Measurements from ENCODE around the gene ALX1. TPM values are rescaled to one million over a fixed set of nuclear protein-coding genes. Genes with fewer than 3 reads are reported as not detected.

The ALX1 gene
- total RNA-seq, 1 donor from 2014 or later, result 3.0 TPM

DNA sequence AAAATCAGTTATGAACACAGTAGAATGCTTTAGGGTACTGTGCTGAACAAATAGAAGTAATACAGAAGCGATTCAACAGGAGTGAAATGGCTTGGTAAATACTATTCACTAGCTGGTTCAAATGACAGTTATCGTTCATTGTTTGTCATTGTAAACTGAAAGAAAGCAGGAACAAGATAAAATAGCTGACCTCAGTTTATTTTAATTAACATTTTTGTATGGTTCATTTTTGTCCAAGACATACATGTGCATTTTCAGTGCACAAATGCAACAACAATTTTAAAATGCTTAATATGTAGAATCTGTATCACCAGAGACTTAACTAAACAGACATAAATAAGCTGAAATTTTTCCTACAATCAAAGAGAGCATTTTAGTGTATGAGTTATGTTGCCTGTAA lies 49.9 kb downstream of the ALX1 start:
- no peak for TF ChIP-seq CTCF (IDR thresholded peaks at IDR 0.05)
- Mint-ChIP-seq H3K4me1 (ENCODE audit: unreplicated experiment) (no peaks in the 10 kb centered on the region), H3K9me3 (ENCODE audit: unreplicated experiment) (no peaks in the 10 kb centered on the region), H3K36me3 (ENCODE audit: unreplicated experiment) (no peaks in the 10 kb centered on the region), H3K4me3 (ENCODE audit: unreplicated experiment) (no peak overlapping the region), H3K27me3 (ENCODE audit: unreplicated experiment) (peaks cover 17% of the 10 kb centered on the region), H3K27ac (ENCODE audit: unreplicated experiment) (no peak overlapping the region)
- DNase-seq (ENCODE audit: extremely low spot score, unreplicated experiment), result no peak

- H3K4me3 Mint-ChIP-seq (ENCODE audit: unreplicated experiment), result no peak overlapping the region
- no peaks in the 10 kb centered on the region for H3K4me1 Mint-ChIP-seq (ENCODE audit: unreplicated experiment)
- no peak overlapping the region for H3K27ac Mint-ChIP-seq (ENCODE audit: unreplicated experiment)
- H3K9me3 Mint-ChIP-seq (ENCODE audit: unreplicated experiment), result no peaks in the 10 kb centered on the region
- H3K27me3 Mint-ChIP-seq (ENCODE audit: unreplicated experiment), result peaks cover 8% of the 10 kb centered on the region
- H3K36me3 Mint-ChIP-seq (ENCODE audit: unreplicated experiment), result peaks cover 2% of the 10 kb centered on the region
- no peak for TF ChIP-seq CTCF (IDR thresholded peaks at IDR 0.05)
- no peak for DNase-seq (ENCODE audit: extremely low spot score, unreplicated experiment)
Measured at GRCh38 chr12:85348779-85349178, 68.8 kb downstream of the ALX1 start.

GRCh38 chr12:85350356-85350755 lies 70.3 kb downstream of the ALX1 start:
- no peak for TF ChIP-seq CTCF (IDR thresholded peaks at IDR 0.05)
- Mint-ChIP-seq H3K4me3 (ENCODE audit: unreplicated experiment) (no peak overlapping the region), H3K27ac (ENCODE audit: unreplicated experiment) (no peak overlapping the region), H3K27me3 (ENCODE audit: unreplicated experiment) (peaks cover 13% of the 10 kb centered on the region), H3K9me3 (ENCODE audit: unreplicated experiment) (no peaks in the 10 kb centered on the region), H3K4me1 (ENCODE audit: unreplicated experiment) (no peaks in the 10 kb centered on the region), H3K36me3 (ENCODE audit: unreplicated experiment) (peaks cover 2% of the 10 kb centered on the region)
- DNase-seq (ENCODE audit: extremely low spot score, unreplicated experiment), result no peak

Other genes starting within 250 kb of the ALX1 start
- gene TSPAN19, start 243.9 kb upstream of the ALX1 start, total RNA-seq, result not detected in 2 replicates
- gene LRRIQ1, start 243.9 kb upstream of the ALX1 start, total RNA-seq, result not detected in 2 replicates

All from osteocyte (in vitro differentiated cells).